Measurements from ENCODE around the gene SPTBN1.

- no peak for TF ChIP-seq CTCF (IDR thresholded peaks at IDR 0.05)
- TF ChIP-seq POLR2A (IDR thresholded peaks at IDR 0.05), result no peak
Measured at GRCh38 chr2:54411801-54412354, 44.2 kb upstream of the SPTBN1 start.
